AG09309 (cell line): ENCODE measurements around the gene KMT2E.
"Not testable (repeated sequence)": the region's sequence is repeated elsewhere in the genome, so short reads cannot be mapped to it uniquely, and the experiment has no call there.

Experiments used
- DNase-seq: peaks from one replicate; pipeline ENCODE4 v3.0.0-alpha.2; 2010; ENCODE audit warnings: low read depth
- H3K4me3 ChIP-seq: 2 replicates; pipeline ENCODE4 v1.5.1; 2011; ENCODE audit warnings: mild to moderate bottlenecking, low read depth, low read length, moderate library complexity; ENCODE audit not compliant: control insufficient read depth
- CTCF ChIP-seq: IDR thresholded peaks from 2 replicates; pipeline ENCODE4 v1.5.1; 2011; ENCODE audit warnings: mild to moderate bottlenecking, low read depth, low read length, inconsistent platforms; ENCODE audit not compliant: insufficient read depth, control insufficient read depth; ENCODE audit errors: missing control alignments

Gene KMT2E

DNA sequence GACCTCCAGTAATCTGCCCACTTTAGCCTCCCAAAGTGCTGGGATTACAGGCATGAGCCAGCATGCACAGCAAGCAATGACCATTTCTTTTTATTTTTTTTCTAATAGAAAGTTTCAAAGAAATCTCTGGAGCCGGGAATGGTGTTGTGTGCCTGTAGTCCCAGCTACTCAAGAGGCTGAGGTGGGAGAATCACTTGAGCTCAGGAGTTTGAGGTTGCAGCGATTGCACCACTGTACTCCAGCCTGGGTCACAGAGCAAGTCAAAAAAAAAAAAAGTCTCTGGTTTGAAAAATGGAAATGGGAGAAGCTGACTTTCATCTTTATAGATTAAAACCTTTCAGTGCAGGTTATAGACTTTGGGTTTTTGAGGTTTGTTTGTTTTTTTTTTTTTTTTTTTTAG lies 44.8 kb upstream of the KMT2E start:
- TF ChIP-seq CTCF: no peak
- no peak overlapping the region for H3K4me3 ChIP-seq
- no peak for DNase-seq

DNA sequence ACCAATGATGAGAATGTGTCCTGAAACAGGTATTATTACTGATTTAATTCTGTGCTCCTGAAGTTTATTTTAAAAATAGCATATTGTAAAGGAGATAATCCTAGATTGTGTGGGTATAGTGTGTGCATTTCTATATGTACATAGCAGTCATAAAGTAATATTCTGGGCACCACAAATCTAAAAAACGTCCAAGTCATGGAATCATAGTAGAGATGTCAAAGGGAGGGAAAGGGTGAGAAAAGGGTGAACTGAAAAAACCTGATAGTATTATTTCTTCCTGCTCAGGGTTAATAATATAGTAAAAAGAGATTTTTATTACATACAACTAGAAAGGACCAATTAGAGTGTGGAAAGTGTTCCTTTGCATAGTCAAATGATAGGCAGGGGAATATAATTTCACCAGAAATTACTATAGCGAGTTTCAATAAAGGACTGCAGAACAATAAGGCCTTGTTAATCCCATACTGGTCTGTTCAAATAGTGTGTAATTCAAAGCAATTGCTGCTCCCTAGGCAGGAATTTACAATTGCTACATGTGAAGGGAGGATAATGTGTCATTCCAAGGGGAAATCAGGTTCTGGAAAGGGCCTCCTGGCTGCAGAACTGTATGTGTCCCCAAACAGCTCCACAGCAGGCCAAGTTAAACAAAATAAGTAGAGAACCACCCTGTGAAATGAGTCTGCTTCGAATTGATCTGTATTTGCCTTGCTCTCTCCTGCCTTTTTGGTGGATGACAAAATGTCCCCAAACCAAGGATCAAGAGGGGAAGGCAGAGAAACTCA lies 42.5 kb upstream of the KMT2E start:
- no peak for TF ChIP-seq CTCF
- H3K4me3 ChIP-seq: no peak overlapping the region
- DNase-seq: no peak

- H3K4me3 ChIP-seq: no peak overlapping the region
- no peak for DNase-seq
- TF ChIP-seq CTCF: no peak
Observed at GRCh38 chr7:104972500-104972899, 41.5 kb upstream of the KMT2E start.

GRCh38 chr7:104973227-104973626 lies 40.8 kb upstream of the KMT2E start:
- no peak for TF ChIP-seq CTCF
- DNase-seq: no peak
- no peak overlapping the region for H3K4me3 ChIP-seq

GRCh38 chr7:104973909-104974415 lies 40.0 kb upstream of the KMT2E start:
- H3K4me3 ChIP-seq: no peak overlapping the region
- no peak for TF ChIP-seq CTCF
- peak; percentile 71 for DNase-seq

DNA sequence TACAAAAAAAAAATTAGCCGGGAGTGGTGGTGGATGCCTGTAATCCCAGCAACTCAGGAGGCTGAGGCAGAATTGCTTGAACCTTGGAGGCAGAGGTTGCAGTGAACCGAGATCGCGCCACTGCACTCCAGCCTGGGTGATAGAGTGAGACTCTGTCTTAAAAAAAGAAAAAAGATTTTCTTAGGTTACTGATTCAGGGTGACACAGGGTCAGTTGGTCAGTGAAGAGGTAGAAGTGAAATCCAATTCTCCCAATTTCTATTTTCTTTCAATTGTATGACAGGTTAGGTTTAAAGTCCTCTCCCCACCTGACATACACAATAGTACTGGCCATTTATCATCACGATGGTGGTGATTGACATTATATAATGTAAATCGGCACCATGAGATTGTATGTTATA lies 38.5 kb upstream of the KMT2E start:
- not testable (repeated sequence) for DNase-seq, H3K4me3 ChIP-seq

- TF ChIP-seq CTCF: no peak
- no peak for DNase-seq
- no peak overlapping the region for H3K4me3 ChIP-seq
Observed at GRCh38 chr7:104976966-104977636, 36.9 kb upstream of the KMT2E start.
